PC-3 (cell line): ENCODE results near the gene ZXDC. TPM values are rescaled to one million over a fixed set of nuclear protein-coding genes. Genes with fewer than 3 reads are reported as not detected.

Source experiments
- ATAC-seq: fragments of 200-7000 bp; cut with Tn5 transposase; 2 replicates; pipeline ENCODE4 v1.9.1; 2020; ENCODE audit warnings: mild to moderate bottlenecking, moderate library complexity
- BruUV-seq: library from RNA; stranded (reverse); fragments of 400-500 nt; replicated peaks from 2 replicates; lab custom pipeline; 2021; lab: Mats Ljungman, UMichigan
- CTCF ChIA-PET: fragments of 300-600 bp; sonication (Branson Sonifier 250); formaldehyde crosslinking; loops from one replicate; lab custom pipeline; 2022; ENCODE audit warnings: antibody characterized with exemption; lab: Charles Lee
- POLR2A ChIA-PET: fragments of 300-600 bp; sonication (Branson Sonifier 250); formaldehyde crosslinking; loops from one replicate; lab custom pipeline; 2022; ENCODE audit warnings: antibody characterized with exemption; ENCODE audit not compliant: unreplicated experiment; lab: Charles Lee
- DNase-seq: peaks from one replicate; pipeline ENCODE4 v3.0.0-alpha.2; 2015
- H2AFZ ChIP-seq: fragments of 300-600 bp; sonication (generic); 2 replicates; pipeline ENCODE4 v1.6.0; 2016; ENCODE audit warnings: antibody characterized with exemption, low read length
- H3F3A ChIP-seq: fragments of 300-600 bp; sonication (generic); one replicate; pipeline ENCODE4 v1.6.0; 2017; ENCODE audit warnings: antibody characterized with exemption, low read length, control low read depth, mild to moderate bottlenecking; ENCODE audit not compliant: unreplicated experiment
- H3K27ac ChIP-seq: fragments of 300-600 bp; sonication (generic); 2 replicates; pipeline ENCODE4 v1.5.1; 2016; ENCODE audit warnings: mild to moderate bottlenecking, low read length
- H3K27me3 ChIP-seq: fragments of 300-600 bp; sonication (generic); 2 replicates; pipeline ENCODE4 v1.6.1; 2016; ENCODE audit warnings: low read length, mixed read lengths
- H3K36me3 ChIP-seq: fragments of 300-600 bp; sonication (generic); 2 replicates; pipeline ENCODE4 v1.6.1; 2016; ENCODE audit warnings: low read depth, mixed run types, low read length, mixed read lengths
- H3K4me1 ChIP-seq: fragments of 300-600 bp; sonication (generic); 2 replicates; pipeline ENCODE4 v1.5.1; 2016; ENCODE audit warnings: low read length; ENCODE audit not compliant: insufficient read depth
- H3K4me2 ChIP-seq: fragments of 300-600 bp; sonication (generic); 2 replicates; pipeline ENCODE4 v1.6.0; 2016; ENCODE audit warnings: low read length
- H3K4me3 ChIP-seq: fragments of 300-600 bp; sonication (generic); 2 replicates; pipeline ENCODE4 v1.5.1; 2016; ENCODE audit warnings: mild to moderate bottlenecking, low read length, mixed read lengths
- H3K79me2 ChIP-seq: fragments of 300-600 bp; sonication (generic); 2 replicates; pipeline ENCODE4 v1.6.1; 2017; ENCODE audit warnings: low read length, mixed read lengths
- H3K9ac ChIP-seq: fragments of 300-600 bp; sonication (generic); 2 replicates; pipeline ENCODE4 v1.6.0; 2016; ENCODE audit warnings: mild to moderate bottlenecking, low read length
- H3K9me2 ChIP-seq: fragments of 300-600 bp; sonication (generic); replicated peaks from 2 replicates; pipeline ENCODE4 v1.6.1; 2016; ENCODE audit warnings: mixed run types, low read length, mixed read lengths
- H3K9me3 ChIP-seq: fragments of 300-600 bp; sonication (generic); 2 replicates; pipeline ENCODE4 v1.6.1; 2016; ENCODE audit warnings: low read length, mixed read lengths
- H4K20me1 ChIP-seq: fragments of 300-600 bp; sonication (generic); 2 replicates; pipeline ENCODE4 v1.6.1; 2016; ENCODE audit warnings: low read length, mixed read lengths
- CTCF ChIP-seq: fragments of 300-600 bp; sonication (generic); conservative IDR thresholded peaks from 2 replicates; pipeline ENCODE4 v1.5.1; 2017; ENCODE audit warnings: antibody characterized with exemption, low read depth, mild to moderate bottlenecking, low read length
- EZH2 ChIP-seq: fragments of 300-600 bp; sonication (generic); IDR thresholded peaks from one replicate; pipeline ENCODE4 v1.6.1; 2017; ENCODE audit warnings: antibody characterized with exemption, mild to moderate bottlenecking, low read length; ENCODE audit not compliant: unreplicated experiment
- EZH2phosphoT487 ChIP-seq: fragments of 300-600 bp; sonication (generic); IDR thresholded peaks from 2 replicates; pipeline ENCODE4 v1.6.1; 2018; ENCODE audit warnings: mild to moderate bottlenecking, antibody characterized with exemption, low read length, borderline replicate concordance
- intact Hi-C: fragments of 100-400 bp; cut with micrococcal nuclease; formaldehyde crosslinking; loops from 2 replicates; pipeline ENCODE4 v1.9.0; 2023
- total RNA-seq: library from RNA; depleted of rRNA; stranded (reverse); fragments of >200 nt; gene quantifications from 2 replicates; pipeline ENCODE4 v1.2.3, GENCODE V29; 2014

Gene ZXDC
- total RNA-seq, 1 experiment from 2014 or later = 18.7 TPM

- Histone ChIP-seq H3K79me2 (no peaks in the 10 kb centered on the region), H3K27me3 (no peaks in the 10 kb centered on the region), H3K4me2 (no peak overlapping the region), H3K9me2 (no peaks in the 10 kb centered on the region), H3K4me3 (no peak overlapping the region), H2AFZ (no peak overlapping the region), H3K9me3 (no peaks in the 10 kb centered on the region), H3K4me1 (no peaks in the 10 kb centered on the region; the same call in 1 of the 2 replicates), H3K9ac (no peak overlapping the region), H4K20me1 (no peaks in the 10 kb centered on the region), H3K36me3 (no peaks in the 10 kb centered on the region), H3F3A (no peaks in the 10 kb centered on the region), H3K27ac (no peak overlapping the region)
- no peak for DNase-seq
- POLR2A ChIA-PET = no interaction called here
- ATAC-seq = no peak
- intact Hi-C loops = no loop called here
- TF ChIP-seq CTCF (no peak), EZH2phosphoT487 (no peak), EZH2 (no peak)
- CTCF ChIA-PET = no interaction called here
- BruUV-seq = no TSS peak
Observed at GRCh38 chr3:126495786-126496185, 20.1 kb upstream of the ZXDC start.

- TF ChIP-seq EZH2 (no peak), EZH2phosphoT487 (no peak), CTCF (no peak)
- H2AFZ ChIP-seq = no peak overlapping the region
- ATAC-seq = no peak
- no peaks in the 10 kb centered on the region for H3K79me2 ChIP-seq
- no peaks in the 10 kb centered on the region; the same call in 1 of the 2 replicates for H3K4me1 ChIP-seq
- H3K9me2 ChIP-seq = no peaks in the 10 kb centered on the region
- no peak overlapping the region for H3K9ac ChIP-seq
- CTCF ChIA-PET = no interaction called here
- H3K27me3 ChIP-seq = no peaks in the 10 kb centered on the region
- no peak overlapping the region for H3K27ac ChIP-seq
- no peaks in the 10 kb centered on the region for H4K20me1 ChIP-seq
- no peak overlapping the region for H3K4me2 ChIP-seq
- H3K36me3 ChIP-seq = no peaks in the 10 kb centered on the region
- intact Hi-C loops = no loop called here
- DNase-seq = no peak
- no peaks in the 10 kb centered on the region for H3K9me3 ChIP-seq
- H3K4me3 ChIP-seq = no peak overlapping the region
- no TSS peak for BruUV-seq
- H3F3A ChIP-seq = no peaks in the 10 kb centered on the region
- POLR2A ChIA-PET = no interaction called here
Observed at GRCh38 chr3:126494970-126495230, 19.2 kb upstream of the ZXDC start.

- ChIA-PET POLR2A (no interaction called here), CTCF (no interaction called here)
- no peak overlapping the region for H3K4me3 ChIP-seq
- no peaks in the 10 kb centered on the region; the same call in 1 of the 2 replicates for H3K4me1 ChIP-seq
- intact Hi-C loops = no loop called here
- no peaks in the 10 kb centered on the region for H3K9me3 ChIP-seq
- no peaks in the 10 kb centered on the region for H3K27me3 ChIP-seq
- no peak overlapping the region for H3K27ac ChIP-seq
- TF ChIP-seq EZH2phosphoT487 = no peak
- TF ChIP-seq EZH2 = no peak
- no peak for TF ChIP-seq CTCF
- H3K9me2 ChIP-seq = no peaks in the 10 kb centered on the region
- no peaks in the 10 kb centered on the region for H3K36me3 ChIP-seq
- BruUV-seq = no TSS peak
- DNase-seq (no peak), ATAC-seq (no peak; the same call in 1 of the 2 replicates)
- H3K9ac ChIP-seq = no peak overlapping the region
- H4K20me1 ChIP-seq = no peaks in the 10 kb centered on the region
- H3K4me2 ChIP-seq = no peak overlapping the region
- no peaks in the 10 kb centered on the region for H3F3A ChIP-seq
- H3K79me2 ChIP-seq = no peaks in the 10 kb centered on the region
- no peak overlapping the region for H2AFZ ChIP-seq
Observed at GRCh38 chr3:126494204-126494969, 18.7 kb upstream of the ZXDC start.
